NOMO-1 treated with dmso at 0.1 percent for 144 hours (cell line): Measurements from ENCODE around the gene CLDN24.

Source experiments
- DNase-seq: peaks from one replicate; lab custom pipeline; 2025; ENCODE audit not compliant: unreplicated experiment; lab: John Stamatoyannopoulos, UW

Gene CLDN24

GRCh38 chr4:183323295-183323694 is 1.1 kb upstream of the CLDN24 start:
- no peak for DNase-seq

DNA sequence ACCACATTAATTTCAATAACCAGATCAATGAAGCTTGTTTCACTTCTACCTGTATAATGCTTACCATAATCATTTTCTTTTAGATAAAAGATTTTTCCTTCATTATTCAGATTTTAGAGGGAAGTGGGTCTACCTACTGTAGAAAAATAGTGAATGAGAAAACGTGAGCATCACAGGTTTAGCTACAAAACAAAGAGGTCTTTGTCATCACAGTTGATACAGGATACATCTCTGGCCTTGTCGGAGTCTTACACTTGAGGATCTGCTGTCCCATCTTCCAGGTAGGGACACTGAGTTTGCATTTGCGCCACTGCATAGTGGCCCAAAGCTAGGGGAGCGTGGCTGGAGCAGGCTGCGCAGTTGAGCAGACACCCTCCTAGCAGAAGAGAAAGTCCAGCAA is 710 bp downstream of the CLDN24 start:
- no peak for DNase-seq

DNA sequence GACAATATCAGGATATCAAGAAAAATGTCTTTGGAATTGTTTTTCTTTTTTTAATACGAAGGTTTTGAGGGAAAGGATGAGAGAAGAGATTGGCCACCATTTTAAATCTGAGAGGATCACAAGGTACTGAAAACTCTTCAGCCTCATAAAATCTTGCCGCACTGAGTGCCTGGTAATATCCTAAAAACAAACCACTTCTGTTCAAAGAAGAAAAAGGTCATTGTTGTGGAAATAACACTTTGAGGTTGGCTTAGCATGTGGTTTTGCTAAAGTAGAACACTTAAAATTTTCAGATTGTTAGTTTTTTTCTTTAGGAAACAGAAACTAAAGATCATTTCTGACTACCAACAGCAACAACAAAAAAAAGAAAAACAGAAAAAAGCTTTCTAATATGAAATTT is 1.1 kb downstream of the CLDN24 start:
- DNase-seq, result no peak

GRCh38 chr4:183320211-183321059 is 1.8 kb downstream of the CLDN24 start, which contains the start of gene CLDN22:
CLDN22 (minus strand) TSS chr4:183320276; CDS start chr4:183320218, 58 bp downstream.
- DNase-seq, result no peak

DNA sequence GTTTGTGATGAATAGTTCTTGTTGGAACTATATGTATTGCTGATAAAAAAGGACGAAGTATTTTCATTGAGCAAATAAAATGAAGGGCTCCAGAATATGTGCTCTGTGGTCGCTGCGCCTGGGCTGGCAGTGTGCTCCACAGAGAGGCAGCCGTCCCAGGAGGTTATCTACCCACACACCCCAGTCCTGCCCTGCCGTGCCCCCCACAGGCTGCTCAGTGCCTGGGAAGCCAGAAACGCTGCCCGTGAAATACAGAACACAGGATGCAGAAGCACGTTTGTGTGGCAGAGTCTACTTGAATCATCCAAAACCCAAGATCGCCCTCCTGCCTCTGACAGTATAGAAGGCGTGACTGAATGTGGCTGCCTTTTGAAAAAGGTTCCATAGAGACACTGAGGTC is 3.6 kb downstream of the CLDN24 start:
- DNase-seq, result no peak

DNA sequence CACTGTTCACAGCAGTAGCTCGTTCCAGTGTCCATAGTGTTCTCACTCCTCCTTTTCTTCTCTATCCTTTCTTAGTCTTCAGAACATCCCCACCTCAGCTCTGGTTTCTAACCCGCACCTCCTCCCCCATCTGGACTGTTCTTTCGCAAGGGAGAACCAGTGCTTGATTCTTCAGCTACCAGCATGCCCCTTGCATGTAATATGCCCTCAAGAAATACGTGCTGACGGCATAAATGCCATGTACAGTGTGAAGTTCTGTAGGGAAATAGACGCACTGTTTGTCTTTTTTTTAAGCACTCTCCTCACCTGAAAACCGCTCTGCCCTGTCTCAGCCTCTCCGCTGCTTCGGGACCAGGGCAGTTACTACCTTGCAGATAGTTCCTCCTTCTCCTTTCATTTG is 7.4 kb downstream of the CLDN24 start:
- no peak for DNase-seq

DNA sequence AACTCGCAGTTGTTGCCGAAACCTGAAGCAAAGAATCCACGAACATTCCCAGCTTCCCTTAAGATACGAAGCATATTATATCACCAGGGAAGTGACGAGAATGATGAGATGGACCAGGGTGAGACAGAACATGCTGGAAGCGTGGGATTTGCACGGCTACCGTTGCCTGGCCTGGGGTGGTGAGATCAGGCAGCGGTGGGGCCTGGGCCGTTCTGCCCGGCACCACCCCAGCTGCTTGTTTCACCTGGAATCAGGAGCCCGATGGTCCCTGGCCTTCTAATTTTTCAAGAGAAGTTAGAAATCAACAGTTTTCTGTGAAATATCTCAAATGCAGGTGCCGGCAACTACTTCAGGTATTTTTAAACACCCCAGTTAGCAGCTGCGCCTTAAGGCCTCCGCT is 7.9 kb downstream of the CLDN24 start:
- no peak for DNase-seq

- no peak for DNase-seq
Measured at GRCh38 chr4:183312841-183313240, 9.4 kb downstream of the CLDN24 start.

DNA sequence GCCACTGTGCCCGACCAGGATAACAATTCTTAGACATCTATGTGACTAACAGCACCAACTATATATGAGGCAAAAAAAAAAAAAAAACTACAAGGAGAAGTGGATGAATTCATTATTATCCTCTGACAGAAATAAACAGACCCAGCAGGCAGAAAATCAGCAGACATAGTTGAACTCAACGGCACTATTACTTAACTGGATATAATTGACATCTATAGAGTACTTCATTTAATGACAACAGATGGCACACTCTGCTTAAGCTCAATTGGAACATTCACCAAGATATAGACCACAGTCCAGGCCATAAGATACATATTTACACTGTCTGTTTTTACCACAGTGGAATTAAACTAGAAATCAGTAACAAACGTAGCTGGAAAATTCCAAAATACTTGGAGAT is 15.4 kb downstream of the CLDN24 start:
- DNase-seq, result no peak

- DNase-seq, result no peak
Measured at GRCh38 chr4:183304538-183304937, 17.7 kb downstream of the CLDN24 start.

- DNase-seq, result no peak
Measured at GRCh38 chr4:183304067-183304466, 18.2 kb downstream of the CLDN24 start.

DNA sequence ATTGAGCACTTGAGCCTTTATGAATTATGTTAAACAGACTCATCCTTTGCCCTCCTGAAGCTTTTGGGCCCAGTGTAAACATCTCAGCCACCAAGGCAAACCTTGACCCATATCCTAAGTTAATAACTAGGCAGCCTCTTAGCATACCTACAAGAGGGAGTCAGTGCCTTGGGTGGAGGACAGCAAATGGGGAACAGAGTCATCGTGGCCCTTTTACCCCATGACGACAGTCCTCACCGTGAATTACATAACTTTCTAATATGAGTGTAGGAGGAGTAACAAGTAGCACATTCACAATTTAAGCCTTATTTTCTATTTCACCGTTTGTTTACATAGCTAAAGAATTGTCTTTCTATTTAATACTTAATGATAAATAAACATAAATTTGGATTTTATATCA is 18.9 kb downstream of the CLDN24 start:
- DNase-seq, result no peak

- no peak for DNase-seq
Measured at GRCh38 chr4:183300655-183301054, 21.6 kb downstream of the CLDN24 start.

DNA sequence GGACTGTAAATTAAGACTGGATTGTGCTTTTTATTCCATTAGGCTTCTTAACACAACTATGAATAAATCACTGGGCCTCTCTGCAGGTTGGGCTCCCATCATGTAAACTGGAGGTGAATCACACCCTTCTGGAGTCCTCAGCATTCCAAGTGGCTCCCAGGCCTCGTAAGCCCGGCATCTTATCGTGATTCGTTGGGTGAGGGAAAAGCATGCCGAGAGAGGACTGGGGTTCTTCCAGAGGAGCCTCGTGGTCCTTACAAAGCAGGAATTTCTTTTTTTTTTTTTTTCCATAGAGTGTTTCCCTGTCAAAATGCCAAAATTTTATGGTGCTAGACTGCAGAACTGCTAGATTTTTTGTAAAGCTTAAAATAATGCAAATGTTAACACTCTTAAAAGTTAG is 22.2 kb downstream of the CLDN24 start:
- DNase-seq, result no peak

- no peak for DNase-seq
Measured at GRCh38 chr4:183299464-183299863, 22.8 kb downstream of the CLDN24 start.

DNA sequence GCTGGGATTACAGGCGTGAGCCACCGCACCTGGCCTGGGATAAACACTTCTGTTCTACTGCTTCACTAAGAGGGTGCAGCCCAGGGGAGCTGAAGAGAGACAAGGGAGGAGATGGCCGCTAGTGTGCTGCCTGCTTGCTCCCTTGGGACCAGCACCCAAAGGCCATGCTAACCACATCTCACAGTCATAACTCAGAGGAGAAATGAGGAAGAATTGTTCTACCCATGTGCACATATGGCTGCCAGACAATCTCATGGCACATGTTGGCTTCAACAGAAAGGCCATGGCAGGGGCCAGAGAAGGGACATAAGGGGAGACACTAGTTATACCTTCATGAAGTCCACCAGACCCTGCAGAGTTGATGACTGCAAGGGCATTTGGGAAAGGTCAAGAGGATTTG is 24.6 kb downstream of the CLDN24 start:
- DNase-seq, result no peak

DNA sequence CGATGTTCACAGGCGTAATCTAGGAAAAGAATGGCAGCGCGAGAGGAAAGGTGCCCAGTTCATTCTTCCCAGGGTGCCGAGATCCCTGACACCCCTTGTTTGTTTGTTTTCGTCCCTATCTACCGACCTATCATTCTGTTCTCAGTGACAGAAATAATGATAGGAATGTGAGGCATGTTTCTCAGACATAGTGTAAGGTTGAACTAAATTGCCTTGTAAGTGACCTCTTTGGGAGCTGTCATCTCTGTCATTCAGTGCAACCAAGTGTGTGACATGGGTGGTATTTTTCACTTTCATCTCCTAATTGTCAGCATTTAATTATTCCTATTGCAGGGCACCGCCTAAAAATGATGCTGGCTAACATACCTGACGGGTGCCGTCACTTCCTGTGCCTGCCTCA is 26.5 kb downstream of the CLDN24 start:
- no peak for DNase-seq

GRCh38 chr4:183291070-183291469 is 31.2 kb downstream of the CLDN24 start:
- DNase-seq, result no peak

- DNase-seq, result no peak
Measured at GRCh38 chr4:183289688-183290087, 32.5 kb downstream of the CLDN24 start.

GRCh38 chr4:183288955-183289354 is 33.3 kb downstream of the CLDN24 start:
- DNase-seq, result no peak

GRCh38 chr4:183287677-183288076 is 34.5 kb downstream of the CLDN24 start:
- DNase-seq, result no peak

- no peak for DNase-seq
Measured at GRCh38 chr4:183287309-183287659, 34.9 kb downstream of the CLDN24 start.
